Non-pigmented ciliary epithelial cell (primary cell): ENCODE measurements around the gene WDR26.
A peak's percentile ranks its signal among the peaks of the same experiment; 100 is the strongest.
"Not testable (repeated sequence)": the region's sequence is repeated elsewhere in the genome, so short reads cannot be mapped to it uniquely, and the experiment has no call there.

ENCODE experiments used
- DNase-seq: peaks from one replicate; pipeline ENCODE4 v3.0.0-alpha.2; 2010; ENCODE audit warnings: low read depth

Gene WDR26

DNA sequence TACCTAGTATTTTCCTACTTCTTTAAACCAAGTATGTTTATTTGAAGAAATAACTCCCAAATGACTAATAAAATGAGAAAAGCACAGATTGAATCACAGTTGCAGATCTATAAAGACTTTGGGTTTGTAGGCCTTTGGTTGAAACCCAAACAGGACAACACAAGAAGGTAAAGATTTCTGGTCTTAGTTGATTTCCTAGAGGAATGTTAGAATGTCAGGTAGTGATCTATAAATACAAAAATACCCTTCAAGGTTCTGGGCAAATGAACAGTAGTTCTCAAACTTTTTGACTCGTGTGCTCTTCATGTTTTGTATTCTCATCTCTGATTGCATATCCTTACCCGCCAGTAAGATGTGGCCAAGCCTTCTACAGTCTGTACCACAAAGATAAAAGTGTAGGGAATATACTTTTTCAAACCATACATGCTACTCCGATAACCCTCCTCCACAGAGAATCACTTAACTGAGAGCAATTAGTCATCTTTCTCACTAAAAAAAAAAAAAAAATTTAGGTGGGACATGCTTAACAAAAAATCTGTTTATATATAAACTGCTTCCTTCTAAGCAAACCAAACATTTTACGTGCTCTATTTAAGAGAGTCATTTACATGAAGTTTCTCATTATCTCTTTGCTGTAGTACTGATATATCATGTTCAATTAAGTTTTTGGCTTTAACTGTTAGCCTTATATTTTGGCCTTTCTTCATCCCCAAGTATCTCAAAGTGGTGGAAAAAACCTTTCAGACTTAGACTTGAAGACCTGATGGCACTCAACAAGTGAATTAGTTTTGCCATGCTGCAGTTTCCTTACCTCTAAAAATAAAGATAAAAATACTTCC lies 42.0 kb downstream of the WDR26 start:
- DNase-seq, result no peak

GRCh38 chr1:224390517-224390916 lies 44.1 kb downstream of the WDR26 start:
- no peak for DNase-seq

GRCh38 chr1:224387943-224388342 lies 46.7 kb downstream of the WDR26 start:
- no peak for DNase-seq

DNA sequence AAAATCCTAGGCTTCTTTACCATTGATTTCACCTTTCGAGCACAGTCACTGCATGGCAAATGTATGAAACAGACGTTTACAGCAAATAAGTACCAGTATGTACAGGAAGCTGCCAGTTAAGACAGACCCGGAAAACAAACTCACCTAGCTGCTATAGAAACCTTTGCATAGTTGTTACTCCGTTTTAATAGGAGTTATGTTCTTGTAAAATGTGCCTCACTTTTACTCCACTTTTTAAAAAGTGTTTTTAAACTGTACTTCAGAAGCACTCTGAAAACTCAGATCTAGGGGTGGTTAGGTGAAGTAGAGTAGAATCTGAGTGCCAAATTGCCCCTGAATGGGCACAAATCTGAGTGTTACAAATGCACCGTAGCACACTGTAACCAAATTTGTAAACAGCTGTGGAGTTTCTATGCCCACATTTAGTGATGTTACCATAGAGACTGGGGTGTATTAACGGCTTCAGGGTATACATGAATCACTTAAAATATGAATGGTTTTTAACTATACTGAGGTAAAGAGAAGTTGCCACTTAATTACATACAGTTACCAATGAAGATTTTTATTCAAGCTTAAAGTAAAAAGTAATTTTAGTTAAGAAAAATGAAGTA lies 47.2 kb downstream of the WDR26 start:
- no peak for DNase-seq

DNA sequence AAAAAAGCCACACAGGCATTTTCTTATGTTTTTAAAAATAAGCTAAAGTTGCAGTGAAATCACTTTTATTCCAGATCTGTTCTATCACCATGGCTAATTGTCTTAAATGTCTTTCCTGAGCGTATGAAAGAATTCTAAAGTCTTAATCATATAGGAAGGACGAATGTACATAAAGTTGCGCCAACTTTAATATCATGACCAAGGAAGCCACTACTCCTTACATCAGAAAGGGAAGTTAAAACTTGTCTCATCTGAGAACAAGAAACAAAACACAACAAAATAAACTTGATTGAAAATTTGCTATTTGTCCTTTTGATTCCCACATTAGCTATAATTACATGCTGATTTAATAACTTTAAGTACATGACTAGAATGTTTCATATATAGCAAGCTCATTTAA lies 51.4 kb downstream of the WDR26 start:
- no peak for DNase-seq

DNA sequence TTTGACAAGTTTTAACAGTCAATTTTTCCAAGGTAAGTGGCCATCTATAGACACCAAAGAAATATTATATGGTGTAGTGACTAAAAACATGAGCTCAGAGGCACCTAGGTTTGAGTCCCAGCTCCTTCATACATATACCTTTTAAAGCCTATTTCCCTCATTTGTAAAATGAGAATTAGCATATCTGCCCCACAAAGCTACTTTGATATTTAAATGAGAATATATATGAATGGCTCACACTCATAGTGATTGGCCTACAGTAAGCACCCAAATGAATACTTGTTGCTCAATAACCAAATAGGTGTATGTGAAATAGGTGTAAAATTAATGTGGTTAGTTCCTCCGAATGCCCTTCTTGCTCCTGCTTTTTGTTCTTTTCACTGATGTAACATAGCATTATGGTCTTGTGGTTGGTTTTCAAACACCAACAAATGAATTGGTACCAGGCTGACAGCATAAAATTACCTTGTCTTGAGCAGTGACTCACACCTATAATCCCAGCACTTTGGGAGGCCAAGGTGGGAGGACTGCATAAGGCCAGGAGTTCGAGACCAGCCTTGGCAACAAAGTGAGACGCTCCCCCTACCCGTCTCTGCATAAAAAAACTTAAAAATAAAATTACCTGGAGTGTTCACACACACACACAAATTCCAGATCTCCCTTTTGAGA lies 52.6 kb downstream of the WDR26 start:
- no peak for DNase-seq

GRCh38 chr1:224380003-224380402 lies 54.6 kb downstream of the WDR26 start:
- no peak for DNase-seq

DNA sequence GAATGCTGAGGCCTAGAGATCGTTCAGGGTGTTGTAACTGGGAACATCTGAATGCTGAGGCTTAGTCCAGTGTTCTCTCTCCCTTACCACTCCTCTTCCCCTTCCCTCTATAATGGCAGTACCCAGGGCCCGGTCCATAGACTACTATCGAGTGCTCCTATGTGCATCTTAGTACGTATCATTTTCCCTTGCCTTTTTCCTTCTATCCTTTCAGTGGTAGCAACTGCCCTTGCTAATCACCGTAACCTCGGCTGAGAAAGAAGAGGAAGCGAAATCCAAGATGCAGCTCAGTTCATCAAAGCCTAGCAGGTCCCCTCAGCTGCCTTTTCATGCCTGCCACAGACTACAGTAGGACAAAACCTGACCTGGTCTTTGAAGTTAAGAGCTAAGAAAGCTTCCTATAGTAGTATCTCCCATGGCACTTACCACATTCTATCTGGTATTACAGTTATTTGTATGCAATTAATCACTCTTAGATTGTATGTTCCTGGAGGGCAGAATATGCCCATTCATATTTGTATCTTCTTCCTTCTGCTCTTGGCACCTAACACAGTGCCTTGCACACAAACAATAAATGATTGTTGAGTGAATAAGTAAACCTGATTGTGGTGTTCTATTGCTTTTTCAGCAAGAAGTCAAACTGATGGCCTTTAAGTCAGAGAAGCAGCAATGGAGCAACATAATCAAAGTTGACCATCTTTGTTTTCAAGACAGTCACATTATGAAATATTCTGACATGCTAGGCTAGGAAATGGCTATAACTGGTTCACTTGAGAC lies 55.6 kb downstream of the WDR26 start:
- DNase-seq, result no peak

GRCh38 chr1:224377676-224378006 lies 57.0 kb downstream of the WDR26 start:
- DNase-seq, result no peak

GRCh38 chr1:224375059-224375458 lies 59.5 kb downstream of the WDR26 start:
- no peak for DNase-seq

DNA sequence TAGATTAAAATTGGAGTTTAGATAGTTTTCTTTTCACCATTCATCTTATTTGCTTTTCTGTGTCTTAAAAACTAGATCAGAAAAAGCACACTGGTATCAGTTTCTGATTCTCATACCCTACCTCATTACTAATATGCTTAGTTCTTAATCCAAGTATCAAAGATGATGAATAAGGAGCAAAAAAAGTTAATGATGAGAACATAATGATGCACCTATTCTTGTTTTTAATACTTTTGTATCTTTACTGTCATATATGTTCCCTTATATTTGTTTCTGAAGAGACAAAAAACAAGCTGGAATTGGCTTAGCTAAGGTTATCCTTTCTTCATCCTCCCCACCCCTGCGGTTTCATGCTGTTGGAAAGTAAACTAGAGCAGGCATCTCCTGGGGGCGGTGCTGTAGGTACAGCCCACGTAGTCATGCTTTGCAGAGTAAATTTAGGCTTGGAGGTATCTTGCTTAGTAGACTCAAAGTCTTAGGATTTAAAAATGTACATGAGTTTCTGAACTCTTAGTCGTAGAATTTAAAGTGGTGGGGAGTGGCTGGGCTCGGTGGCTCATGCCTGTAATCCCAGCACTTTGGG lies 61.5 kb downstream of the WDR26 start:
- no peak for DNase-seq

DNA sequence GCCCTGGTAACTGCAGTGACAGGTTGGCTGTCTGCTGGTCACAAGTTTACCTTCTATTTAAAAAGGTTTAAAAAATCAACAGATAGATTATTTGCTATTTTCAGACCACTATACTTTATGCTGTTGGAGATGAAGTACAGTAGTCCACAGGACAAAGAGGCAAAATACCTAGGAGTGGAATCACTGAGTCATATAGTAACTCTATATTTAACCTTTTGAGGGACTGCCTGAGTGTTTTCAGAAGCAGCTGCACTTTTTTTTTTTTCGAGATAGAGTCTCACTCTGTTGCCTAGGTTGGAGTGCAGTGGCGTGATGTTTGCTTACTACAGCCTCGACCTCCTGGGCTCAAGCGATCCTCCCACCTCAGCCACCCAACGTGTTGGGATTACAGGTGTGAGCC lies 66.2 kb downstream of the WDR26 start:
- DNase-seq, result no peak

DNA sequence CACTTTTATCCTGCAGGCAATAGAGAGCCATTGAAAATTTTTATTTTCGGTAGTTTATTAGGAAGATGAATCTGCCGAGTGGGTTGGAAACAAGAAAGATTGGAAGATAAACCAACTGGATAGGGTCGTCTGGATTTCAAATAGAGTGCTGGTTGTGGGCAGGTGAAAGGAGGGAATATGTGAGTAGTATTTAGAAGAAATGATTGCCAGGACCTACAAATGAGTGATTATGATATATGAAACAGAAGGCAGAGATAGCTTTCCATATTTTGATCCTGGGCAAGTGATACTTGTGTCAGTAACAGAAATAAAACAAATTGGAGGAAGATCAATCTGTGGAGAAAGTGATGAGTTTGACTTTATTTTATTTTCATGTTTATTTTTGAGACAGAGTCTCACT lies 75.4 kb downstream of the WDR26 start:
- no peak for DNase-seq

GRCh38 chr1:224358237-224358636 lies 76.4 kb downstream of the WDR26 start:
- no peak for DNase-seq

DNA sequence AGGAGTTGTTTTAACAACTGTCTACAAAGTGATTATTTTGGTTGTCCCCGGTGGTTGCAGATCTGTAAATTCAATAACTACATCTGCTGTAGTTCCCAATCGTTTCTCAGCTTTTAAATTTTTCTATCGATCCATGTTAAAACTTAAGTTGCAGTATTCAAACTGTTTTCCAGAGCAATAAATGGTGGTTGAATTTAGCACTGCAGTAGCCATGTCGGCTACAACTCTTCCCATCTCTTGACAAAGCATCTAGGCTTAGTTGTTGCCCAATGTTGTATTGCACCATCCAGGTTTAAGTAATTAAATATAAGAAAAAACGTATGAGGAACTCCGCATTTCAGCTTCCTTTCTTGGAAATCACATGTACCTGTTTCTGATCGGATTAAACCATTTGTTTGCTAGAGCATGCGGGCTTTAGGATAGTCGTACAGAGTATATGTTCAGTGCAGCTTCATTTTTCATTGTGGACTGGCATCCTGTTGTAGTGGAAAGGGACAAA lies 76.9 kb downstream of the WDR26 start:
- DNase-seq, result no peak

DNA sequence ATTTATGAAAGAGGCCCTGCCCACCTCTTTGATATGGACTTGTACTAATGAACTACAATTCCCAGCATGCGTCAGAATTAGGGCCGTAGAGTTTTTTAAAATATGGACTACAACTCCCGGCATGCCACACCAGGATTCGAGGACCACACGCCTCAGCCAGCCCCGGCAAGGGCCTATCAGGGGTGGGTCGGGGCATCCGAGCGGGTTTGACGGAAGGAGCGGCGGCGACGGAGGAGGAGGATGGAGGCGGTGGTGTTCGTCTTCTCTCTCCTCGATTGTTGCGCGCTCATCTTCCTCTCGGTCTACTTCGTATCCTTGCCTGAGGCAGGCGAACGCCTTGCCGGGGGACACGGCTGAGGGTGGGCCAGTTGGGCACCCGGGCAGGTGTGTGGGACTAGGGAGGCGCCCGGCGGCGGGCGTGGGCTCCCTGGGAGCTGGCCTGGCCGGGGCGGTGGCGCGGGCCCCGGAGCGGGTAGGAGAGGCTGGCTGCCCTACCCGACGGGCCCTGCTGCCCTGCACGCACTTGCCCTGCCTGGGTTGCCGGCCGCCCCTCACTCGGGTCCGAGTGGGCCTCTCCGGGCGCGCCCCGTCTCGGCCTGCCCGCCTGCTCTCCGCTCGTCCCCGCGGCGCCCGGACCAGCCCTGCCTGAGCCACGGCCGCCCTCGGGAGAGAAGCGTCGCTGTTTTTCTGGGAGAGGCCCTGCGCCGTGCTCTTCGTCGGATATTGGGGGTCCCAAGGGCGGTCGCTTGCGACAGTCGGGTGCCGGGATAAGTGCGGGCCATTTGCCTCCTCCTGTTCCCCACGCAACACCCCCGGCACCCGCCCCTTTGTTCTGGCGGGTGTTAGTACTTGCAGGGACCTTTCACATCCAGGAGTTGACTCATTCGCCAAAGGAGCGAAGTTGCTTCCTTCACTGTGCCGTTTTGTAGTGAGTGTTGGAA lies 77.6 kb downstream of the WDR26 start, which contains the start of gene CNIH4:
Gene CNIH4, plus strand, starts transcription at position 195 of the 941 bp plus-strand sequence. Its CDS starts 46 bp downstream, at position 241.
- DNase-seq, result peak; percentile 79

GRCh38 chr1:224353975-224354925 lies 80.3 kb downstream of the WDR26 start:
- DNase-seq, result no peak

DNA sequence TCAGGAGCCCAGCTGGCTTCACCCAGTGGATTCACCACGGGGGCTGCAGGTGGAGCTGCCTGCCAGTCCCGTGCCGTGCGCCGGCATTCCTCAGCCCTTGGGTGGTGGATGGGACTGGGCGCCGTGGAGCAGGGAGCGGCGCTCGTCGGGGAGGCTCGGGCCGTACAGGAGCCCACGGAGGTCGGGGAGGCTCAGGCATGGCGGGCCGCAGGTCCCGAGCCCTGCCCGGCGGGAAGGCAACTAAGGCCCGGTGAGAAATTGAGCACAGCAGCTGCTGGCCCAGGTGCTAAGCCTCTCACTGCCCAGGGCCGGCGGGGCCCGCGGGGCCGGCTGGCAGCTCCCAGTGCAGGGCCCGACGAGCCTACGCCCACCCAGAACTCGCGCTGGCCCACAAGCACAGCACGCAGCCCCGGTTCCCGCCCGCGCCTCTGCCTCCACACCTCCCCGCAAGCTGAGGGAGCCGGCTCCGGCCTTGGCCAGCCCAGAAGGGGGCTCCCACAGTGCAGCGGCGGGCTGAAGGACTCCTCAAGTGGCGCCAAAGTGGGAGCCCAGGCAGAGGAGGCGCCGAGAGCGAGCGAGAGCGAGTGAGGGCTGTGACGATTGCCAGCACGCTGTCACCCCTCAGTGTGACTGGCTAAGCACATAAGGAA lies 82.0 kb downstream of the WDR26 start:
- not testable (repeated sequence) for DNase-seq

- not testable (repeated sequence) for DNase-seq
These were observed 84.9 kb downstream of the WDR26 start for GRCh38 chr1:224349716-224350115.
